ENCODE data around the gene DMBT1. TPM values are rescaled to one million over a fixed set of nuclear protein-coding genes. Genes with fewer than 3 reads are reported as not detected.

Gene DMBT1
- total RNA-seq, 1 experiment from 2014 or later: 0.62 TPM

DNA sequence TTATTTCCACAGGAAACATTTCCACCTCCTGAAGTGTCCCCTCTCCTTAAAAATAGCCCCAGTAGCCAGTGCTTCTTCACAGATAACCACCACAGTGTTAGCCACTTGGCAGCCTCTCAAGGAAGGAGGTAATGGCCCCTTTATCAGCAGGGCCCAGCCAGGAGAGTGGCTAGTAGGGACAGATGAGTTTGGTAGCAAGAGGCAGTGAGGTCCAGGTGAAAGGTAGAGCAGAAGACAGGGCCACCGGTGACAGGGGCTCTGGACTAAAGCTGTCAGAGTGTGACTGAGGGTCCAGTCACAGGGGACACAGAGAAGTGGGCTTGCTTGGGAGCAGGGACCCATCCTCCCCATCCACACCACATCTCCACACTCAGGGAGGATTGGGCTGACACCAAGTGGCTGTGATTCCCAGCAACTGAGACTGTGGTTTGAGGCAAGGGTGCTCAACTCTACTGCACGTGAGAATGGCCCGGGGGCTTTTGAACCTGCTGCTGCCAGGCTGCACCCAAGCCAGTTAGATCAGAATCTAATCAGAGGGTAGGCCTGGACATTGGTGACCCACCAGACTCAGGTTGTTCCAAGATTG is 86.9 kb downstream of the DMBT1 start:
- Histone ChIP-seq H3K36me3 (ENCODE audit: low read depth, low read length) (no peaks in the 10 kb centered on the region), H2AFZ (ENCODE audit: low read length) (no peak overlapping the region), H4K20me1 (ENCODE audit: low read length) (no peaks in the 10 kb centered on the region), H3K9me2 (replicated peaks; ENCODE audit: low read length) (no peaks in the 10 kb centered on the region), H3K4me3 (ENCODE audit: low read length) (no peak overlapping the region), H3K4me2 (ENCODE audit: low read length) (no peak overlapping the region), H3F3A (ENCODE audit: low read length, unreplicated experiment) (no peaks in the 10 kb centered on the region), H3K9me3 (ENCODE audit: low read length) (no peaks in the 10 kb centered on the region), H3K4me1 (ENCODE audit: insufficient read depth, low read length) (no peaks in the 10 kb centered on the region), H3K9ac (ENCODE audit: low read length) (no peak overlapping the region), H3K27me3 (ENCODE audit: low read length) (peaks cover 15% of the 10 kb centered on the region), H3K79me2 (ENCODE audit: low read length) (no peaks in the 10 kb centered on the region), H3K27ac (ENCODE audit: low read length) (no peak overlapping the region)
- ATAC-seq (no peak), DNase-seq (no peak)
- intact Hi-C loops (cut with micrococcal nuclease): loop anchor here (5.0 kb wide), 1 partner anchor 55 kb away; no protein-coding TSS in a partner anchor
- TF ChIP-seq EZH2phosphoT487 (IDR thresholded peaks at IDR 0.05; ENCODE audit: borderline replicate concordance, low read length): no peak
- TF ChIP-seq, protein P1, sequence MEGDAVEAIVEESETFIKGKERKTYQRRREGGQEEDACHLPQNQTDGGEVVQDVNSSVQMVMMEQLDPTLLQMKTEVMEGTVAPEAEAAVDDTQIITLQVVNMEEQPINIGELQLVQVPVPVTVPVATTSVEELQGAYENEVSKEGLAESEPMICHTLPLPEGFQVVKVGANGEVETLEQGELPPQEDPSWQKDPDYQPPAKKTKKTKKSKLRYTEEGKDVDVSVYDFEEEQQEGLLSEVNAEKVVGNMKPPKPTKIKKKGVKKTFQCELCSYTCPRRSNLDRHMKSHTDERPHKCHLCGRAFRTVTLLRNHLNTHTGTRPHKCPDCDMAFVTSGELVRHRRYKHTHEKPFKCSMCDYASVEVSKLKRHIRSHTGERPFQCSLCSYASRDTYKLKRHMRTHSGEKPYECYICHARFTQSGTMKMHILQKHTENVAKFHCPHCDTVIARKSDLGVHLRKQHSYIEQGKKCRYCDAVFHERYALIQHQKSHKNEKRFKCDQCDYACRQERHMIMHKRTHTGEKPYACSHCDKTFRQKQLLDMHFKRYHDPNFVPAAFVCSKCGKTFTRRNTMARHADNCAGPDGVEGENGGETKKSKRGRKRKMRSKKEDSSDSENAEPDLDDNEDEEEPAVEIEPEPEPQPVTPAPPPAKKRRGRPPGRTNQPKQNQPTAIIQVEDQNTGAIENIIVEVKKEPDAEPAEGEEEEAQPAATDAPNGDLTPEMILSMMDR (conservative IDR thresholded peaks at IDR 0.05; ENCODE audit: low read depth, low read length): no peak
- TF ChIP-seq EZH2 (IDR thresholded peaks at IDR 0.05; ENCODE audit: low read length, unreplicated experiment): no peak
- ChIA-PET CTCF (no interaction called here), POLR2A (ENCODE audit: unreplicated experiment) (no interaction called here)
- BruUV-seq (replicated peaks): no TSS peak

DNA sequence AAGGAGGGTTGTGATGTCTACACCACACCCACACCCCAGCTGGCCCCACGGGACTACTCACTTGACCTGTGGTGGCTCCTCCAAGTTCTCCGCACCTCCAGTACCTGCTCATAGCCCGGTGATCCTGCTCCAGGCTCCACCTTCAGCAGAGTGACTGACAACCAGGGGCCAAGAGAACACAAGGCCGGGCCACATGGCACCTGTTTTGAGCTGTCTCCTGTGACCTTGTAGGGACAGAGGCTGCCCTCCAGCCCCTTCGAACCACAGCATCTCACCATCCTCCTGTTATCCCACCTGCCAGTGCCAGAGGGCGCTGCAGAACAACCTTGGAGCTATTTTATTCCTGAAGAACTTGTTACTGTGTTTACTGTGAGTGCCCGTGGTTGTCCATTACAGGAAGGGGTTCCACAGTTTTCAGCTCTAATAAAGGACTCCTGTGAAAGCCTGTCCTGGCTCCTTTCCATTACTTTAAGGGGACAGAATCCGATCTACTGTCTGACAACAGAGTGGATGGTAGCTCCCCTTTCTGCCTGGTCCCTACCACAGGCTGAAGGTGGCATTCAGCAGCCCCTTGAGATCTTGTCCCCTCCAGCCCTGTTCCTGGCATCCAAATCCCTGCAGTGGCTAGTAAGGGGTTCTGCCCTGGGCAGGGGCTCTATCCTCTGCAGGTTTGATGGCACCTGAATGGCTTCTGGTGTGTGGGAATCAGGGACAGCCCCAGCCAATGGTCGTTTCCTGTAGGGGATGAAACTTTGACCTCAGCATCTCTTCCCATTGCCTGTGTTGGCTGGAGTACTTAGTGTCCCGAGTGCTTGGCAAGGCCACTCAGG is 88.3 kb downstream of the DMBT1 start:
- Histone ChIP-seq H3K9me2 (replicated peaks; ENCODE audit: low read length) (no peaks in the 10 kb centered on the region), H3K9ac (ENCODE audit: low read length) (no peak overlapping the region), H3K36me3 (ENCODE audit: low read depth, low read length) (no peaks in the 10 kb centered on the region), H3K4me3 (ENCODE audit: low read length) (no peak overlapping the region), H3K4me2 (ENCODE audit: low read length) (no peak overlapping the region), H3F3A (ENCODE audit: low read length, unreplicated experiment) (no peaks in the 10 kb centered on the region), H2AFZ (ENCODE audit: low read length) (no peak overlapping the region), H3K4me1 (ENCODE audit: insufficient read depth, low read length) (no peaks in the 10 kb centered on the region), H3K9me3 (ENCODE audit: low read length) (no peaks in the 10 kb centered on the region), H3K27ac (ENCODE audit: low read length) (no peak overlapping the region), H3K79me2 (ENCODE audit: low read length) (no peaks in the 10 kb centered on the region), H3K27me3 (ENCODE audit: low read length) (peaks cover 19% of the 10 kb centered on the region), H4K20me1 (ENCODE audit: low read length) (no peaks in the 10 kb centered on the region)
- intact Hi-C loops (cut with micrococcal nuclease): loop anchor here (5.0 kb wide), 1 partner anchor 53 kb away; no protein-coding TSS in a partner anchor
- POLR2A ChIA-PET (ENCODE audit: unreplicated experiment): interaction anchor here (0.8 kb wide), 1 partner anchor 127 kb away, joined by 4 read pairs; no protein-coding TSS in a partner anchor
- TF ChIP-seq, protein P1 (conservative IDR thresholded peaks at IDR 0.05; ENCODE audit: low read depth, low read length): peak; percentile 68
- TF ChIP-seq EZH2 (IDR thresholded peaks at IDR 0.05; ENCODE audit: low read length, unreplicated experiment) (no peak), EZH2phosphoT487 (IDR thresholded peaks at IDR 0.05; ENCODE audit: borderline replicate concordance, low read length) (no peak)
- BruUV-seq (replicated peaks): no TSS peak
- ATAC-seq: peak; percentile 51
- peak; percentile 50 for DNase-seq
- CTCF ChIA-PET: interaction anchor here (1.0 kb wide), 2 partner anchors 40 to 55 kb away, joined by 3 to 7 read pairs; no protein-coding TSS in a partner anchor

Data from PC-3 (cell line).